HEK293T (cell line): ENCODE measurements around the gene PLA2G4B.

Source experiments
- ARNT ChIP-seq: fragments of 450-650 bp; IDR thresholded peaks from 2 replicates; pipeline ENCODE4 v1.6.1; 2017; ENCODE audit warnings: mild to moderate bottlenecking
- BHLHE40 ChIP-seq: fragments of 450-650 bp; IDR thresholded peaks from 2 replicates; pipeline ENCODE4 v1.6.1; 2016; ENCODE audit warnings: mild to moderate bottlenecking, moderate library complexity, borderline replicate concordance
- FOXA1 ChIP-seq: fragments of 450-650 bp; IDR thresholded peaks from 2 replicates; pipeline ENCODE4 v1.6.1; 2016; ENCODE audit warnings: mild to moderate bottlenecking
- FOXK2 ChIP-seq: fragments of 450-650 bp; IDR thresholded peaks from 2 replicates; pipeline ENCODE4 v1.6.1; 2016; ENCODE audit warnings: mild to moderate bottlenecking
- L3MBTL2 ChIP-seq: fragments of 450-650 bp; conservative IDR thresholded peaks from 2 replicates; pipeline ENCODE4 v1.6.1; 2016; ENCODE audit warnings: mild to moderate bottlenecking
- SP1 ChIP-seq: fragments of 450-650 bp; IDR thresholded peaks from 2 replicates; pipeline ENCODE4 v1.6.1; 2017
- TARDBP ChIP-seq: fragments of 450-650 bp; IDR thresholded peaks from 2 replicates; pipeline ENCODE4 v1.6.1; 2016
- TF ChIP-seq, protein P1 (sequence below): fragments of 450-650 bp; IDR thresholded peaks from 2 replicates; pipeline ENCODE4 v1.6.1; 2016

DNA sequence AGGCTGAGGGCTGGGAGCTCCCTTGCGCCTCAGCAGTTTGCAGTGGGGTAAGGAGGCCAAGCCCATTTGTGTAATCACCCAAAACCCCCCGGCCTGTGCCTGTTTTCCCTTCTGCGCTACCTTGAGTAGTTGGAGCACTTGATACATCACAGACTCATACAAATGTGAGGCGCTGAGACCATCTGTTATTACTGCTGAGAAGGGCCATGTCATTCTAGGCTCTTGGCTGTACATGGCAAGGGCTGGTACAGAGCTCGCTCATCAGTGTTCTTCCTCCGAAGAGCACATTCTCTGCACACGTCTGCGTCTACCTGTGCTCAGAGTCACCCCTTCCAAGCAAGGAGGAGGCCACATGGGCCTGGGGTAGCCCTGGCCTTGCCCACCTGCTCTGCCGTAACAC, 9.3 kb downstream of the PLA2G4B start:
- TF ChIP-seq FOXA1 (no peak), TARDBP (no peak), BHLHE40 (no peak), ARNT (no peak), FOXK2 (no peak), SP1 (no peak), L3MBTL2 (no peak)
- TF ChIP-seq, protein P1, sequence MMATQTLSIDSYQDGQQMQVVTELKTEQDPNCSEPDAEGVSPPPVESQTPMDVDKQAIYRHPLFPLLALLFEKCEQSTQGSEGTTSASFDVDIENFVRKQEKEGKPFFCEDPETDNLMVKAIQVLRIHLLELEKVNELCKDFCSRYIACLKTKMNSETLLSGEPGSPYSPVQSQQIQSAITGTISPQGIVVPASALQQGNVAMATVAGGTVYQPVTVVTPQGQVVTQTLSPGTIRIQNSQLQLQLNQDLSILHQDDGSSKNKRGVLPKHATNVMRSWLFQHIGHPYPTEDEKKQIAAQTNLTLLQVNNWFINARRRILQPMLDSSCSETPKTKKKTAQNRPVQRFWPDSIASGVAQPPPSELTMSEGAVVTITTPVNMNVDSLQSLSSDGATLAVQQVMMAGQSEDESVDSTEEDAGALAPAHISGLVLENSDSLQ, result no peak
